ENCODE results near the gene GFER.

GFER gene

GRCh38 chr16:1991948-1992703 lies 8.1 kb downstream of the GFER start:
- peak; percentile 88 for DNase-seq

GRCh38 chr16:1992704-1993317 lies 8.8 kb downstream of the GFER start:
- DNase-seq = no peak

- DNase-seq = no peak
Measured at GRCh38 chr16:1993731-1994131, 9.7 kb downstream of the GFER start.

GRCh38 chr16:1997494-1998359 lies 13.7 kb downstream of the GFER start:
- DNase-seq = no peak

- no peak for DNase-seq
Measured at GRCh38 chr16:1998360-1998835, 14.4 kb downstream of the GFER start.

GRCh38 chr16:1998852-1999801 lies 15.1 kb downstream of the GFER start:
- no peak for DNase-seq

- no peak for DNase-seq
Measured at GRCh38 chr16:1999866-2000514, 16.0 kb downstream of the GFER start.

- DNase-seq = no peak
Measured at GRCh38 chr16:2001035-2001434, 17.0 kb downstream of the GFER start.

GRCh38 chr16:2001456-2002355 lies 17.7 kb downstream of the GFER start:
- DNase-seq = no peak

- DNase-seq = no peak
Measured at GRCh38 chr16:2002406-2003230, 18.6 kb downstream of the GFER start.

- no peak for DNase-seq
Measured at GRCh38 chr16:2003231-2003826, 19.3 kb downstream of the GFER start.

- DNase-seq = peak; percentile 34
Measured at GRCh38 chr16:2003827-2004641, 20.0 kb downstream of the GFER start.

GRCh38 chr16:2004795-2005517 lies 21.0 kb downstream of the GFER start:
- no peak for DNase-seq

GRCh38 chr16:2005646-2006045 lies 21.7 kb downstream of the GFER start:
- no peak for DNase-seq

- DNase-seq = no peak
Measured at GRCh38 chr16:2006317-2006716, 22.3 kb downstream of the GFER start.

- DNase-seq = no peak
Measured at GRCh38 chr16:2007081-2007836, 23.3 kb downstream of the GFER start.

- no peak for DNase-seq
Measured at GRCh38 chr16:2008009-2008526, 24.1 kb downstream of the GFER start.
